Liver (tissue), 9 donors: Measurements from ENCODE around the gene FXYD4. TPM values are rescaled to one million over a fixed set of nuclear protein-coding genes. Genes with fewer than 3 reads are reported as not detected.

Experiments
- DNase-seq: peaks from one replicate; pipeline ENCODE4 v3.0.0-alpha.2; 2017; ENCODE audit warnings: low spot score
- H3K27ac ChIP-seq, 2 donors: one replicate each; pipeline ENCODE4 v1.7.0; 2013; ENCODE audit warnings: inconsistent platforms in 2 of 2, low read length in 2 of 2, control low read depth in 1 of 2, low read depth in 1 of 2, mild to moderate bottlenecking in 1 of 2
- H3K27me3 ChIP-seq, 4 donors: one replicate each; pipeline versions ENCODE4 v1.6.1 to v1.7.0; 2013; ENCODE audit warnings: low read length in 3 of 4, inconsistent platforms in 1 of 4, mild to moderate bottlenecking in 1 of 4, moderate library complexity in 1 of 4; ENCODE audit not compliant: control insufficient read depth in 4 of 4, insufficient read depth in 4 of 4
- H3K36me3 ChIP-seq, 4 donors: one replicate each; pipeline versions ENCODE4 v1.6.1 to v1.7.0; 2013; ENCODE audit warnings: low read length in 3 of 4, mild to moderate bottlenecking in 3 of 4, low read depth in 1 of 4, moderate library complexity in 1 of 4; ENCODE audit not compliant: control insufficient read depth in 4 of 4, insufficient read depth in 3 of 4
- H3K4me1 ChIP-seq, 4 donors: one replicate each; pipeline versions ENCODE4 v1.6.1 to v1.7.0; 2013; ENCODE audit warnings: low read length in 3 of 4, mild to moderate bottlenecking in 3 of 4, moderate library complexity in 1 of 4; ENCODE audit not compliant: control insufficient read depth in 4 of 4, insufficient read depth in 4 of 4
- H3K4me3 ChIP-seq, 3 donors: one replicate each; pipeline versions ENCODE4 v1.6.1 to v1.7.0; 2013; ENCODE audit warnings: low read length in 3 of 3, control low read depth in 1 of 3, low read depth in 1 of 3, mild to moderate bottlenecking in 1 of 3
- H3K9ac ChIP-seq, 2 donors: one replicate each; pipeline ENCODE4 v1.7.0; 2013; ENCODE audit warnings: low read length in 2 of 2, mild to moderate bottlenecking in 2 of 2, moderate library complexity in 2 of 2, control low read depth in 1 of 2, low read depth in 1 of 2
- H3K9me3 ChIP-seq, 4 donors: one replicate each; pipeline versions ENCODE4 v1.6.1 to v1.7.0; 2013; ENCODE audit warnings: low read length in 3 of 4; ENCODE audit not compliant: control insufficient read depth in 4 of 4
- ATF3 ChIP-seq: IDR thresholded peaks from 2 replicates; pipeline ENCODE4 v1.6.1; 2016; ENCODE audit warnings: antibody characterized with exemption
- CTCF ChIP-seq: fragments of 150-350 bp; IDR thresholded peaks from 2 replicates; pipeline ENCODE4 v1.5.1; 2017; ENCODE audit warnings: improper control_type of control experiment, low read depth, low read length; ENCODE audit not compliant: missing input control
- EGR1 ChIP-seq, 2 donors: IDR thresholded peaks; 2 replicates each; pipeline ENCODE4 v1.6.1; 2016 to 2018; ENCODE audit warnings: antibody characterized with exemption in 2 of 2, low read depth in 2 of 2
- FOXA1 ChIP-seq: IDR thresholded peaks from 2 replicates; pipeline ENCODE4 v1.6.1; 2016; ENCODE audit warnings: antibody characterized with exemption
- FOXA2 ChIP-seq: IDR thresholded peaks from 2 replicates; pipeline ENCODE4 v1.6.1; 2016; ENCODE audit warnings: antibody characterized with exemption
- GABPA ChIP-seq, 2 donors: IDR thresholded peaks in 1 of 2; conservative IDR thresholded peaks in 1 of 2; 2 replicates each; pipeline ENCODE4 v1.6.1; 2016; ENCODE audit warnings: antibody characterized with exemption in 2 of 2, mild to moderate bottlenecking in 1 of 2, moderate library complexity in 1 of 2
- HNF4G ChIP-seq: IDR thresholded peaks from 2 replicates; pipeline ENCODE4 v1.6.1; 2016; ENCODE audit warnings: antibody characterized with exemption
- JUND ChIP-seq, 2 donors: IDR thresholded peaks; 2 replicates each; pipeline ENCODE4 v1.6.1; 2016; ENCODE audit warnings: antibody characterized with exemption in 2 of 2
- RAD21 ChIP-seq, 2 donors: IDR thresholded peaks; 2 replicates each; pipeline ENCODE4 v1.6.1; 2016; ENCODE audit warnings: antibody characterized with exemption in 2 of 2, mild to moderate bottlenecking in 2 of 2
- YY1 ChIP-seq: IDR thresholded peaks from 2 replicates; pipeline ENCODE4 v1.6.1; 2016; ENCODE audit warnings: antibody characterized with exemption, mild to moderate bottlenecking
- WGBS: extraction: QIAGEN DNeasy Blood & Tissue Kit; methylation state at CpG from one replicate; pipeline ENCODE4 v1.1.7; 2013; 5-methylcytosine and 5-hydroxymethylcytosine counted together
- polyA plus RNA-seq, 2 donors: library from polyadenylated mRNA; stranded (reverse) in 1 of 2; unstranded in 1 of 2; fragments of 200-250 nt in 1 of 2; fragments of >200 nt in 1 of 2; fragmentation: Nextera tagmentation in 1 of 2; extraction: Ambion mirVana in 1 of 2; gene quantifications; one replicate each; pipeline versions ENCODE4 v1.2.1 to v1.2.3, GENCODE V29; 2013 to 2015
- total RNA-seq, 2 donors: library from RNA; depleted of rRNA; stranded (reverse); fragments of >200 nt; gene quantifications; one replicate each; pipeline ENCODE4 v1.2.3, GENCODE V29; 2014
- TF ChIP-seq, protein P1 (sequence below): IDR thresholded peaks from 2 replicates; pipeline ENCODE4 v1.6.1; 2016; ENCODE audit warnings: antibody characterized with exemption, mild to moderate bottlenecking
- TF ChIP-seq, protein P2 (sequence below): IDR thresholded peaks from 2 replicates; pipeline ENCODE4 v1.6.1; 2016; ENCODE audit warnings: antibody characterized with exemption
- TF ChIP-seq, protein P3 (sequence below): IDR thresholded peaks from 2 replicates; pipeline ENCODE4 v1.6.1; 2016; ENCODE audit warnings: antibody characterized with exemption
- donor health status: healthy.
- donor health status: healthy.
- donor health status: healthy.
- donor health status: healthy.
- donor health status: healthy.

FXYD4 gene
- total and polyA plus RNA-seq, 4 donors = not detected

- TF ChIP-seq FOXA1 = no peak
- TF ChIP-seq, protein P1, sequence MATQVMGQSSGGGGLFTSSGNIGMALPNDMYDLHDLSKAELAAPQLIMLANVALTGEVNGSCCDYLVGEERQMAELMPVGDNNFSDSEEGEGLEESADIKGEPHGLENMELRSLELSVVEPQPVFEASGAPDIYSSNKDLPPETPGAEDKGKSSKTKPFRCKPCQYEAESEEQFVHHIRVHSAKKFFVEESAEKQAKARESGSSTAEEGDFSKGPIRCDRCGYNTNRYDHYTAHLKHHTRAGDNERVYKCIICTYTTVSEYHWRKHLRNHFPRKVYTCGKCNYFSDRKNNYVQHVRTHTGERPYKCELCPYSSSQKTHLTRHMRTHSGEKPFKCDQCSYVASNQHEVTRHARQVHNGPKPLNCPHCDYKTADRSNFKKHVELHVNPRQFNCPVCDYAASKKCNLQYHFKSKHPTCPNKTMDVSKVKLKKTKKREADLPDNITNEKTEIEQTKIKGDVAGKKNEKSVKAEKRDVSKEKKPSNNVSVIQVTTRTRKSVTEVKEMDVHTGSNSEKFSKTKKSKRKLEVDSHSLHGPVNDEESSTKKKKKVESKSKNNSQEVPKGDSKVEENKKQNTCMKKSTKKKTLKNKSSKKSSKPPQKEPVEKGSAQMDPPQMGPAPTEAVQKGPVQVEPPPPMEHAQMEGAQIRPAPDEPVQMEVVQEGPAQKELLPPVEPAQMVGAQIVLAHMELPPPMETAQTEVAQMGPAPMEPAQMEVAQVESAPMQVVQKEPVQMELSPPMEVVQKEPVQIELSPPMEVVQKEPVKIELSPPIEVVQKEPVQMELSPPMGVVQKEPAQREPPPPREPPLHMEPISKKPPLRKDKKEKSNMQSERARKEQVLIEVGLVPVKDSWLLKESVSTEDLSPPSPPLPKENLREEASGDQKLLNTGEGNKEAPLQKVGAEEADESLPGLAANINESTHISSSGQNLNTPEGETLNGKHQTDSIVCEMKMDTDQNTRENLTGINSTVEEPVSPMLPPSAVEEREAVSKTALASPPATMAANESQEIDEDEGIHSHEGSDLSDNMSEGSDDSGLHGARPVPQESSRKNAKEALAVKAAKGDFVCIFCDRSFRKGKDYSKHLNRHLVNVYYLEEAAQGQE = no peak
- TF ChIP-seq HNF4G = no peak
- no peak for TF ChIP-seq FOXA2
- TF ChIP-seq RAD21 (IDR thresholded peaks at IDR 0.05) = no peak
Observed at GRCh38 chr10:43324876-43325275, 46.6 kb upstream of the FXYD4 start (continued).

- no peaks in the 10 kb centered on the region for H3K27me3 ChIP-seq
- 61% methylated on average over 2 of the region's 2 CpGs for WGBS
Observed at GRCh38 chr10:43327171-43327570, 44.3 kb upstream of the FXYD4 start.

More at GRCh38 chr10:43327171-43327570, 44.3 kb upstream of the FXYD4 start:
- Histone ChIP-seq H3K27ac (no peak overlapping the region), H3K4me3 (no peak overlapping the region), H3K9ac (no peak overlapping the region), H3K36me3 (no peaks in the 10 kb centered on the region), H3K4me1 (no peaks in the 10 kb centered on the region), H3K9me3 (no peaks in the 10 kb centered on the region)
- TF ChIP-seq, protein P2, sequence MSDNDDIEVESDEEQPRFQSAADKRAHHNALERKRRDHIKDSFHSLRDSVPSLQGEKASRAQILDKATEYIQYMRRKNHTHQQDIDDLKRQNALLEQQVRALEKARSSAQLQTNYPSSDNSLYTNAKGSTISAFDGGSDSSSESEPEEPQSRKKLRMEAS = no peak
- TF ChIP-seq GABPA (IDR thresholded peaks at IDR 0.05 in 1 of 2, conservative IDR thresholded peaks at IDR 0.05 in 1 of 2) = no peak
- TF ChIP-seq ATF3 = no peak
- no peak for TF ChIP-seq YY1
- TF ChIP-seq FOXA1 = no peak
- TF ChIP-seq RAD21 (IDR thresholded peaks at IDR 0.05) = no peak
- no peak for TF ChIP-seq JUND (IDR thresholded peaks at IDR 0.05)
- no peak for TF ChIP-seq CTCF
- TF ChIP-seq, protein P1 = no peak
- no peak for TF ChIP-seq EGR1 (IDR thresholded peaks at IDR 0.05; ENCODE audit: low read depth in 2 of 2)
- TF ChIP-seq, protein P3, sequence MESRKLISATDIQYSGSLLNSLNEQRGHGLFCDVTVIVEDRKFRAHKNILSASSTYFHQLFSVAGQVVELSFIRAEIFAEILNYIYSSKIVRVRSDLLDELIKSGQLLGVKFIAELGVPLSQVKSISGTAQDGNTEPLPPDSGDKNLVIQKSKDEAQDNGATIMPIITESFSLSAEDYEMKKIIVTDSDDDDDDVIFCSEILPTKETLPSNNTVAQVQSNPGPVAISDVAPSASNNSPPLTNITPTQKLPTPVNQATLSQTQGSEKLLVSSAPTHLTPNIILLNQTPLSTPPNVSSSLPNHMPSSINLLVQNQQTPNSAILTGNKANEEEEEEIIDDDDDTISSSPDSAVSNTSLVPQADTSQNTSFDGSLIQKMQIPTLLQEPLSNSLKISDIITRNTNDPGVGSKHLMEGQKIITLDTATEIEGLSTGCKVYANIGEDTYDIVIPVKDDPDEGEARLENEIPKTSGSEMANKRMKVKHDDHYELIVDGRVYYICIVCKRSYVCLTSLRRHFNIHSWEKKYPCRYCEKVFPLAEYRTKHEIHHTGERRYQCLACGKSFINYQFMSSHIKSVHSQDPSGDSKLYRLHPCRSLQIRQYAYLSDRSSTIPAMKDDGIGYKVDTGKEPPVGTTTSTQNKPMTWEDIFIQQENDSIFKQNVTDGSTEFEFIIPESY = no peak
- DNase-seq = no peak
